Measurements from ENCODE around the gene SCOC. TPM values are rescaled to one million over a fixed set of nuclear protein-coding genes. Genes with fewer than 3 reads are reported as not detected.

Gene SCOC
- total and polyA plus RNA-seq, 2 of the 13 experiments (the other 11 are each of a cell fraction or from before 2014, with no cell fraction given) = 43.8 to 65.2 TPM

GRCh38 chr4:140363051-140363450 is 10.4 kb upstream of the SCOC start (continued):
- TF ChIP-seq ARID4A (CRISPR knock-in tag; IDR thresholded peaks at IDR 0.05; ENCODE audit: borderline replicate concordance) = no peak
- TF ChIP-seq ZBTB38 (CRISPR knock-in tag; IDR thresholded peaks at IDR 0.05) = no peak
- peak; percentile 57; the same call in 1 of the 2 replicates for TF ChIP-seq FOXJ3 (CRISPR knock-in tag; IDR thresholded peaks at IDR 0.05; ENCODE audit: borderline replicate concordance)
- TF ChIP-seq ZNF747 (CRISPR knock-in tag; IDR thresholded peaks at IDR 0.05; ENCODE audit: borderline replicate concordance) = peak; percentile 61; the same call in 1 of the 2 replicates
- no peak for TF ChIP-seq ZNF510 (CRISPR knock-in tag; IDR thresholded peaks at IDR 0.05; ENCODE audit: low read depth)
- no peak for TF ChIP-seq SMARCE1 (IDR thresholded peaks at IDR 0.05; ENCODE audit: borderline replicate concordance)
- TF ChIP-seq ZNF816 (CRISPR knock-in tag; IDR thresholded peaks at IDR 0.05; ENCODE audit: borderline replicate concordance) = no peak
- TF ChIP-seq ZNF414 (CRISPR knock-in tag; IDR thresholded peaks at IDR 0.05) = no peak
- TF ChIP-seq, protein P1, sequence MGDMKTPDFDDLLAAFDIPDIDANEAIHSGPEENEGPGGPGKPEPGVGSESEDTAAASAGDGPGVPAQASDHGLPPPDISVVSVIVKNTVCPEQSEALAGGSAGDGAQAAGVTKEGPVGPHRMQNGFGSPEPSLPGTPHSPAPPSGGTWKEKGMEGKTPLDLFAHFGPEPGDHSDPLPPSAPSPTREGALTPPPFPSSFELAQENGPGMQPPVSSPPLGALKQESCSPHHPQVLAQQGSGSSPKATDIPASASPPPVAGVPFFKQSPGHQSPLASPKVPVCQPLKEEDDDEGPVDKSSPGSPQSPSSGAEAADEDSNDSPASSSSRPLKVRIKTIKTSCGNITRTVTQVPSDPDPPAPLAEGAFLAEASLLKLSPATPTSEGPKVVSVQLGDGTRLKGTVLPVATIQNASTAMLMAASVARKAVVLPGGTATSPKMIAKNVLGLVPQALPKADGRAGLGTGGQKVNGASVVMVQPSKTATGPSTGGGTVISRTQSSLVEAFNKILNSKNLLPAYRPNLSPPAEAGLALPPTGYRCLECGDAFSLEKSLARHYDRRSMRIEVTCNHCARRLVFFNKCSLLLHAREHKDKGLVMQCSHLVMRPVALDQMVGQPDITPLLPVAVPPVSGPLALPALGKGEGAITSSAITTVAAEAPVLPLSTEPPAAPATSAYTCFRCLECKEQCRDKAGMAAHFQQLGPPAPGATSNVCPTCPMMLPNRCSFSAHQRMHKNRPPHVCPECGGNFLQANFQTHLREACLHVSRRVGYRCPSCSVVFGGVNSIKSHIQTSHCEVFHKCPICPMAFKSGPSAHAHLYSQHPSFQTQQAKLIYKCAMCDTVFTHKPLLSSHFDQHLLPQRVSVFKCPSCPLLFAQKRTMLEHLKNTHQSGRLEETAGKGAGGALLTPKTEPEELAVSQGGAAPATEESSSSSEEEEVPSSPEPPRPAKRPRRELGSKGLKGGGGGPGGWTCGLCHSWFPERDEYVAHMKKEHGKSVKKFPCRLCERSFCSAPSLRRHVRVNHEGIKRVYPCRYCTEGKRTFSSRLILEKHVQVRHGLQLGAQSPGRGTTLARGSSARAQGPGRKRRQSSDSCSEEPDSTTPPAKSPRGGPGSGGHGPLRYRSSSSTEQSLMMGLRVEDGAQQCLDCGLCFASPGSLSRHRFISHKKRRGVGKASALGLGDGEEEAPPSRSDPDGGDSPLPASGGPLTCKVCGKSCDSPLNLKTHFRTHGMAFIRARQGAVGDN (CRISPR knock-in tag; IDR thresholded peaks at IDR 0.05) = no peak
- TF ChIP-seq FOXP4 (CRISPR knock-in tag; IDR thresholded peaks at IDR 0.05) = no peak
- TF ChIP-seq GATA4 (IDR thresholded peaks at IDR 0.05; ENCODE audit: borderline replicate concordance, low read depth) = no peak
- TF ChIP-seq ZNF558 (CRISPR knock-in tag; IDR thresholded peaks at IDR 0.05; ENCODE audit: borderline replicate concordance) = no peak
- no peak for TF ChIP-seq ZNF564 (CRISPR knock-in tag; IDR thresholded peaks at IDR 0.05)
- TF ChIP-seq SNAPC5 (CRISPR knock-in tag; IDR thresholded peaks at IDR 0.05; ENCODE audit: borderline replicate concordance) = no peak
- TF ChIP-seq TARDBP (CRISPR knock-in tag; IDR thresholded peaks at IDR 0.05) = no peak
- TF ChIP-seq, protein P2, sequence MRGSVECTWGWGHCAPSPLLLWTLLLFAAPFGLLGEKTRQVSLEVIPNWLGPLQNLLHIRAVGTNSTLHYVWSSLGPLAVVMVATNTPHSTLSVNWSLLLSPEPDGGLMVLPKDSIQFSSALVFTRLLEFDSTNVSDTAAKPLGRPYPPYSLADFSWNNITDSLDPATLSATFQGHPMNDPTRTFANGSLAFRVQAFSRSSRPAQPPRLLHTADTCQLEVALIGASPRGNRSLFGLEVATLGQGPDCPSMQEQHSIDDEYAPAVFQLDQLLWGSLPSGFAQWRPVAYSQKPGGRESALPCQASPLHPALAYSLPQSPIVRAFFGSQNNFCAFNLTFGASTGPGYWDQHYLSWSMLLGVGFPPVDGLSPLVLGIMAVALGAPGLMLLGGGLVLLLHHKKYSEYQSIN (CRISPR knock-in tag; IDR thresholded peaks at IDR 0.05; ENCODE audit: borderline replicate concordance) = no peak
- TF ChIP-seq ZBTB7A (CRISPR knock-in tag; IDR thresholded peaks at IDR 0.05) = no peak
